ENCODE measurements around the gene RND2. TPM values are rescaled to one million over a fixed set of nuclear protein-coding genes. Genes with fewer than 3 reads are reported as not detected.

The RND2 gene
- total and polyA plus RNA-seq, 7 donors, result 0.23 to 4.6 (median 2.5) TPM

- Histone ChIP-seq H3K36me3 (peaks cover 0 to 6% (median 0%) of the 10 kb centered on the region in 4 donors), H3K27ac (peak within 1 kb of the TSS; percentile 84 to 88 (median 86)), H3K27me3 (no peaks in the 10 kb centered on the region), H3K9me3 (no peaks in the 10 kb centered on the region), H3K4me1 (peaks cover 0 to 32% (median 22%) of the 10 kb centered on the region in 4 donors), H3K4me3 (peak within 1 kb of the TSS; percentile 73 to 96 (median 86))
- intact Hi-C loops (cut with DNase I), result loop anchor here (2.0 kb wide), 1 partner anchor 18 kb away; the partner anchor contains the start of gene RPL27
- WGBS, 2 donors, result 0 to 1% methylated on average over 39 of the region's 39 CpGs
- DNase-seq, result peak; percentile 95
- TF ChIP-seq POLR2A (IDR thresholded peaks at IDR 0.05) (peak; percentile 45 to 56), CTCF (IDR thresholded peaks at IDR 0.05) (no peak), POLR2AphosphoS5 (IDR thresholded peaks at IDR 0.05) (peak; percentile 74 to 89 (median 84))
These were observed 44.7 kb upstream of the RND2 start, which contains the start of gene RUNDC1 for GRCh38 chr17:42980274-42980765. RUNDC1 (plus strand) TSS chr17:42980565; CDS start chr17:42980577, 12 bp downstream.

- no peaks in the 10 kb centered on the region for H3K27me3 ChIP-seq
- no peaks in the 10 kb centered on the region for H3K9me3 ChIP-seq
- H3K36me3 ChIP-seq, result peaks cover 0 to 11% (median 0%) of the 10 kb centered on the region in 4 donors
- H3K4me1 ChIP-seq, result peaks cover 0 to 32% (median 22%) of the 10 kb centered on the region in 4 donors
- 0 to 1% methylated on average over 67 of the region's 67 CpGs for WGBS, 2 donors
- H3K4me3 ChIP-seq, result peak overlapping the region; percentile 73 to 96 (median 86)
- DNase-seq, result peak; percentile 75
- intact Hi-C loops (cut with DNase I), result loop anchor here (2.0 kb wide), 1 partner anchor 18 kb away; the partner anchor contains the start of gene RPL27
- TF ChIP-seq POLR2AphosphoS5 (IDR thresholded peaks at IDR 0.05), result no peak
- TF ChIP-seq CTCF (IDR thresholded peaks at IDR 0.05), result no peak
- no peak for TF ChIP-seq EP300 (IDR thresholded peaks at IDR 0.05)
- TF ChIP-seq POLR2A (IDR thresholded peaks at IDR 0.05), result no peak
- peak overlapping the region; percentile 84 to 88 (median 86) for H3K27ac ChIP-seq
These were observed 44.1 kb upstream of the RND2 start for GRCh38 chr17:42980766-42981397.

- Histone ChIP-seq H3K27me3 (no peaks in the 10 kb centered on the region), H3K36me3 (peaks cover 0 to 25% (median 7%) of the 10 kb centered on the region in 4 donors), H3K9me3 (no peaks in the 10 kb centered on the region), H3K27ac (peak overlapping the region in 1 of 4 donors; percentile 86), H3K4me3 (no peak overlapping the region), H3K4me1 (peaks cover 0 to 32% (median 22%) of the 10 kb centered on the region in 4 donors)
- no peak for DNase-seq
- no peak for TF ChIP-seq CTCF (IDR thresholded peaks at IDR 0.05)
- no peak for TF ChIP-seq POLR2A (IDR thresholded peaks at IDR 0.05)
- TF ChIP-seq POLR2AphosphoS5 (IDR thresholded peaks at IDR 0.05), result no peak
- no peak for TF ChIP-seq EP300 (IDR thresholded peaks at IDR 0.05)
- intact Hi-C loops (cut with DNase I), result no loop called here
These were observed 42.8 kb upstream of the RND2 start for GRCh38 chr17:42982266-42982665.

- no peak overlapping the region for H3K4me3 ChIP-seq
- no peaks in the 10 kb centered on the region for H3K27me3 ChIP-seq
- no peak for TF ChIP-seq EP300 (IDR thresholded peaks at IDR 0.05)
- TF ChIP-seq CTCF (IDR thresholded peaks at IDR 0.05), result no peak
- TF ChIP-seq POLR2AphosphoS5 (IDR thresholded peaks at IDR 0.05), result no peak
- no peak for TF ChIP-seq POLR2A (IDR thresholded peaks at IDR 0.05)
- no peak overlapping the region for H3K27ac ChIP-seq
- DNase-seq, result no peak
- no peaks in the 10 kb centered on the region for H3K9me3 ChIP-seq
- H3K36me3 ChIP-seq, result peaks cover 24 to 55% (median 37%) of the 10 kb centered on the region in 4 donors
- WGBS, 2 donors, result 0 to 55% methylated on average over 1 of the region's 1 CpG
- H3K4me1 ChIP-seq, result peaks cover 0 to 18% (median 13%) of the 10 kb centered on the region in 4 donors
- intact Hi-C loops (cut with DNase I), result no loop called here
These were observed 39.8 kb upstream of the RND2 start for GRCh38 chr17:42985225-42985624.

Data from sigmoid colon (tissue), 7 donors.